OCI-LY1 (cell line): ENCODE results near the gene RTTN.

Source experiments
- H2AFZ ChIP-seq: fragments of 200-600 bp; sonication (generic), shearing (Covaris generic); 2 replicates; pipeline ENCODE4 v1.6.0; 2014; ENCODE audit warnings: antibody characterized with exemption, mild to moderate bottlenecking, low read length
- H3F3A ChIP-seq: fragments of 200-600 bp; sonication (generic), shearing (Covaris generic); 2 replicates; pipeline ENCODE4 v1.6.0; 2014; ENCODE audit warnings: mild to moderate bottlenecking, antibody characterized with exemption, low read length, moderate library complexity; ENCODE audit not compliant: insufficient read depth
- H3K27ac ChIP-seq: fragments of 200-600 bp; sonication (generic); 2 replicates; pipeline ENCODE4 v1.5.1; 2014; ENCODE audit warnings: low read length, mixed run types, mild to moderate bottlenecking, low read depth; ENCODE audit not compliant: poor library complexity, severe bottlenecking
- H3K27me3 ChIP-seq: fragments of 200-600 bp; sonication (generic); 2 replicates; pipeline ENCODE4 v1.6.0; 2014; ENCODE audit warnings: antibody characterized with exemption, mild to moderate bottlenecking, low read length, moderate library complexity; ENCODE audit not compliant: insufficient read depth
- H3K36me3 ChIP-seq: fragments of 200-600 bp; sonication (generic); 2 replicates; pipeline ENCODE4 v1.6.1; 2014; ENCODE audit warnings: mild to moderate bottlenecking, antibody characterized with exemption, low read length, moderate library complexity, mixed read lengths; ENCODE audit not compliant: insufficient read depth
- H3K4me1 ChIP-seq: fragments of 200-600 bp; sonication (generic); 2 replicates; pipeline ENCODE4 v1.5.1; 2014; ENCODE audit warnings: mild to moderate bottlenecking, low read length, moderate library complexity; ENCODE audit not compliant: insufficient read depth, severe bottlenecking
- H3K4me2 ChIP-seq: fragments of 200-600 bp; sonication (generic), shearing (Covaris generic); 2 replicates; pipeline ENCODE4 v1.6.1; 2014; ENCODE audit warnings: low read length
- H3K4me3 ChIP-seq: fragments of 200-600 bp; sonication (generic); 2 replicates; pipeline ENCODE4 v1.5.1; 2014; ENCODE audit warnings: low read length, low read depth, mild to moderate bottlenecking, mixed read lengths; ENCODE audit not compliant: poor library complexity, severe bottlenecking
- H3K79me2 ChIP-seq: fragments of 200-600 bp; shearing (Covaris generic); 2 replicates; pipeline ENCODE4 v1.6.1; 2016; ENCODE audit warnings: mixed run types, low read length, mixed read lengths; ENCODE audit not compliant: insufficient read depth
- H3K9ac ChIP-seq: fragments of 200-600 bp; sonication (generic), shearing (Covaris generic); 2 replicates; pipeline ENCODE4 v1.6.1; 2014; ENCODE audit warnings: mild to moderate bottlenecking, low read length, mixed read lengths
- H3K9me2 ChIP-seq: fragments of 200-600 bp; sonication (generic), shearing (Covaris generic); 2 replicates; pipeline ENCODE4 v1.6.1; 2014; ENCODE audit warnings: low read depth, mild to moderate bottlenecking, low read length, mixed read lengths
- H3K9me3 ChIP-seq: fragments of 200-600 bp; shearing (Covaris generic); 2 replicates; pipeline ENCODE4 v1.6.1; 2014; ENCODE audit warnings: low read length, mixed read lengths
- H4K20me1 ChIP-seq: fragments of 200-600 bp; sonication (generic), shearing (Covaris generic); 2 replicates; pipeline ENCODE4 v1.6.0; 2016; ENCODE audit warnings: mild to moderate bottlenecking, low read length; ENCODE audit not compliant: insufficient read depth
- CTCF ChIP-seq: fragments of 200-600 bp; sonication (generic), shearing (Covaris generic); IDR thresholded peaks from 2 replicates; pipeline ENCODE4 v1.5.1; 2017; ENCODE audit warnings: mild to moderate bottlenecking, antibody characterized with exemption, low read length, moderate library complexity, mixed read lengths
- EZH2 ChIP-seq: fragments of 200-600 bp; sonication (generic), shearing (Covaris generic); IDR thresholded peaks from 2 replicates; pipeline ENCODE4 v1.8.0; 2017; ENCODE audit warnings: borderline replicate concordance, mixed run types, mild to moderate bottlenecking, antibody characterized with exemption, low read length, moderate library complexity, mixed read lengths

RTTN gene

DNA sequence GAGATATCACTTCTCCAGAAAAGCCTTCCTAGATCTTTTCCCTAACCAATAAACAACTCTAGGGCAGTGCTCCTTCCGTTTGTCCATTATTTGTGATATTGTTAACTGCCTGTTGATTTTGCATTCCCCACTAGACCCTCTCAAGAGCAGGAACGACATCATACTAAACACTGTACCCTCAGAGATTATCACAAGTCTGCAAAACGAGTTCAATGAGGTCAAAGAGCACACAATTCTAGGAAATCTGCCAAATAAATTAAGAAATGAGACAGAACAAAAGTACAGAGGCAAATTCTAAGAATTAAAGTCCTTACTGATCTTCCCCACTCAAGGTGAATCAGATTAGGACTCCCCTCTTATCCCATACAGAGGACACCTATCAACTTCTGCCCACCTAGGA is 7.6 kb downstream of the RTTN start:
- Histone ChIP-seq H4K20me1 (no peaks in the 10 kb centered on the region), H3F3A (0 out of 2 replicates have a peak, but pooled peaks cover 5% of the 10 kb centered on the region), H3K4me2 (no peak overlapping the region), H2AFZ (no peak overlapping the region), H3K36me3 (peaks cover 87% of the 10 kb centered on the region), H3K27ac (no peak overlapping the region), H3K27me3 (no peaks in the 10 kb centered on the region), H3K79me2 (no peaks in the 10 kb centered on the region), H3K9me2 (no peaks in the 10 kb centered on the region), H3K9ac (no peak overlapping the region), H3K9me3 (no peaks in the 10 kb centered on the region), H3K4me3 (no peak overlapping the region), H3K4me1 (no peaks in the 10 kb centered on the region)
- TF ChIP-seq EZH2, result no peak
- no peak for TF ChIP-seq CTCF

DNA sequence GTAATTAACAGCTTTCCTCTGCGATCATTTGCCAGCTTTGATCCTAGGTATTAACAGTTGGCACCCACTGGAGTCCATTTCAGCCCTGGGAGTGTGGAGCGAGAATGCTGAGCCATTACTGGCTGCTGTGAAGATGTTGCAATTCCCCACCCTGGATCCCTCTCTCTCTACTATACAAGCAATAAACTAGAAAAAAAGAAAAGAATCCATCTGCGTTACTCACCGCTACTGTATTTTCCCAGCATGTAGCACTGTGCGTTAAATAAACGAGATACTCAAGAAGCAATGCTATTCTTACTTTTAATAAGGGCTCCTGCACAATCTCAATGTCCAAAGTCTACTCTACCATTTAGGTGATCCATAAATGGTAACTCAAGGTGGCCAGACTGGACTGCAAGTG is 8.5 kb downstream of the RTTN start:
- H4K20me1 ChIP-seq, result no peaks in the 10 kb centered on the region
- H3K27me3 ChIP-seq, result no peaks in the 10 kb centered on the region
- H3K9ac ChIP-seq, result no peak overlapping the region
- H3K36me3 ChIP-seq, result peaks cover 87% of the 10 kb centered on the region
- no peak overlapping the region for H3K4me3 ChIP-seq
- H3K79me2 ChIP-seq, result no peaks in the 10 kb centered on the region
- H3K9me2 ChIP-seq, result no peaks in the 10 kb centered on the region
- no peak overlapping the region for H3K27ac ChIP-seq
- TF ChIP-seq EZH2 (no peak), CTCF (no peak)
- no peak overlapping the region for H3K4me2 ChIP-seq
- no peaks in the 10 kb centered on the region for H3K4me1 ChIP-seq
- no peak overlapping the region for H2AFZ ChIP-seq
- H3K9me3 ChIP-seq, result no peaks in the 10 kb centered on the region
- H3F3A ChIP-seq, result 0 out of 2 replicates have a peak, but pooled peaks cover 5% of the 10 kb centered on the region

DNA sequence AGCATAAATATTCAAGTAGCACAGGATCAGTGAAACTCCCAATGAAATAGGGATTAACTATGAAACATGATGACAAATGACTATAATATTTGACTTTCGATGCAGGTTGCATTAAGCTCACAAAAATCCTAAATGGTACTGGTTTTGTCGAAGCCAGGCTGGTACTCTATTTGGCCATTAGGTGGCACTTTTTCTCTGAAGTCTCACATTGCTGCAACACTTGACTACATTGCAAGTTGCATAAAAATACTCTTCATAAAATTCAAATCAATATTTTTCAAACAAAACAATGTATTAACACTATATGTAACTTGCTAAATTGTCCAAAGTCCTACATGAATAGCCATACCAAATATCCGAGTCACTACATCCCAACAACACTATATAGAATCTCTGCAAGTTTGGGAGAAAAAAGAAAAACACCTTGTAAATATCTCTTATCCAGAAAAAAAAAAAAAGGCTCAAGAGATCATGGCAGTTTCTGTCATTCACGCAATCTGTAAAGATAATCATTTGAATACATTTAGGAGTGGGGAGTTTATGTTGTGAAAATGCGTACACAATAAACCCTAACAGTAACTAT is 9.5 kb downstream of the RTTN start:
- no peak overlapping the region for H2AFZ ChIP-seq
- no peak overlapping the region for H3K27ac ChIP-seq
- 0 out of 2 replicates have a peak, but pooled peaks cover 5% of the 10 kb centered on the region for H3F3A ChIP-seq
- no peaks in the 10 kb centered on the region for H4K20me1 ChIP-seq
- TF ChIP-seq CTCF (peak; percentile 82), EZH2 (no peak)
- no peaks in the 10 kb centered on the region for H3K27me3 ChIP-seq
- no peaks in the 10 kb centered on the region for H3K79me2 ChIP-seq
- no peaks in the 10 kb centered on the region for H3K9me2 ChIP-seq
- no peak overlapping the region for H3K4me3 ChIP-seq
- H3K4me1 ChIP-seq, result no peaks in the 10 kb centered on the region
- H3K4me2 ChIP-seq, result no peak overlapping the region
- H3K9me3 ChIP-seq, result no peaks in the 10 kb centered on the region
- H3K36me3 ChIP-seq, result peaks cover 92% of the 10 kb centered on the region
- H3K9ac ChIP-seq, result no peak overlapping the region
